ENCODE data around the gene GNB1L. TPM values are rescaled to one million over a fixed set of nuclear protein-coding genes. Genes with fewer than 3 reads are reported as not detected.

The GNB1L gene
- total RNA-seq, 1 experiment from 2014 or later, result 27.0 TPM

GRCh38 chr22:19796160-19796559 is 58.5 kb downstream of the GNB1L start:
- H3K4me3 ChIP-seq (ENCODE audit: low read length), result no peak overlapping the region
- no peak overlapping the region for H3K27ac ChIP-seq (ENCODE audit: low read length)
- no TSS peak for BruUV-seq (replicated peaks)
- no peak for ATAC-seq
- H3K79me2 ChIP-seq (ENCODE audit: low read length), result no peaks in the 10 kb centered on the region
- H3K9me3 ChIP-seq (ENCODE audit: low read length), result no peaks in the 10 kb centered on the region
- ChIA-PET POLR2A (ENCODE audit: unreplicated experiment) (no interaction called here), CTCF (no interaction called here)
- H2AFZ ChIP-seq (ENCODE audit: low read length), result no peak overlapping the region
- intact Hi-C loops (cut with micrococcal nuclease), result no loop called here
- no peak for TF ChIP-seq CTCF (conservative IDR thresholded peaks at IDR 0.05; ENCODE audit: low read depth, low read length)
- no peak for TF ChIP-seq EZH2 (IDR thresholded peaks at IDR 0.05; ENCODE audit: low read length, unreplicated experiment)
- TF ChIP-seq EZH2phosphoT487 (IDR thresholded peaks at IDR 0.05; ENCODE audit: borderline replicate concordance, low read length), result no peak
- H3K36me3 ChIP-seq (ENCODE audit: low read depth, low read length), result no peaks in the 10 kb centered on the region
- H3K4me2 ChIP-seq (ENCODE audit: low read length), result no peak overlapping the region
- no peaks in the 10 kb centered on the region for H3F3A ChIP-seq (ENCODE audit: low read length, unreplicated experiment)
- no peak for DNase-seq
- no peak overlapping the region for H3K9ac ChIP-seq (ENCODE audit: low read length)
- no peaks in the 10 kb centered on the region for H3K9me2 ChIP-seq (replicated peaks; ENCODE audit: low read length)
- no peaks in the 10 kb centered on the region for H4K20me1 ChIP-seq (ENCODE audit: low read length)
- H3K27me3 ChIP-seq (ENCODE audit: low read length), result no peaks in the 10 kb centered on the region
- no peaks in the 10 kb centered on the region for H3K4me1 ChIP-seq (ENCODE audit: insufficient read depth, low read length)

DNA sequence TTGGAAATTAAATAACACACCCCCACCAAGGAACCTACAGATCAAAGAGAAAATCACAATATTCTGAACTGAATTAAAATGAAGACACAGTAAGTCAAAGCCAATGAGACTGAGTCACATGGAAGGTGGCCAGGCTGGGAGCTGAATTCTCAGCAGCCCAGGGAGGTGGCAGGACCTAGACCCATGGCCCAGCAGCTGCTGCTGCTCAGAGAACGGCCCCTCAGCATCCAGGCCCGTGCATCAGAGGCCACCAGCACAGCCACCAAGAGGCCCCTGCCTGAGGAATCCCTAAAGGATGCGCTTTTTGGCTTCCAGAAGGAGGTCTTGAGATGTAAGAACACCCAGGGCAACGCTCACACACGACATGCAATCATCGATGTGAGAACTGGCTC is 59.1 kb downstream of the GNB1L start:
- intact Hi-C loops (cut with micrococcal nuclease), result no loop called here
- H3K9me3 ChIP-seq (ENCODE audit: low read length), result no peaks in the 10 kb centered on the region
- ATAC-seq (no peak), DNase-seq (no peak)
- no peak overlapping the region for H2AFZ ChIP-seq (ENCODE audit: low read length)
- H3K4me2 ChIP-seq (ENCODE audit: low read length), result no peak overlapping the region
- no peaks in the 10 kb centered on the region for H3F3A ChIP-seq (ENCODE audit: low read length, unreplicated experiment)
- no peaks in the 10 kb centered on the region for H3K36me3 ChIP-seq (ENCODE audit: low read depth, low read length)
- no peak overlapping the region for H3K4me3 ChIP-seq (ENCODE audit: low read length)
- no peaks in the 10 kb centered on the region for H3K9me2 ChIP-seq (replicated peaks; ENCODE audit: low read length)
- H3K27me3 ChIP-seq (ENCODE audit: low read length), result no peaks in the 10 kb centered on the region
- no TSS peak for BruUV-seq (replicated peaks)
- H3K79me2 ChIP-seq (ENCODE audit: low read length), result no peaks in the 10 kb centered on the region
- TF ChIP-seq EZH2phosphoT487 (IDR thresholded peaks at IDR 0.05; ENCODE audit: borderline replicate concordance, low read length), result no peak
- TF ChIP-seq CTCF (conservative IDR thresholded peaks at IDR 0.05; ENCODE audit: low read depth, low read length), result no peak
- no peak for TF ChIP-seq EZH2 (IDR thresholded peaks at IDR 0.05; ENCODE audit: low read length, unreplicated experiment)
- H4K20me1 ChIP-seq (ENCODE audit: low read length), result no peaks in the 10 kb centered on the region
- H3K4me1 ChIP-seq (ENCODE audit: insufficient read depth, low read length), result no peaks in the 10 kb centered on the region
- CTCF ChIA-PET, result no interaction called here
- H3K9ac ChIP-seq (ENCODE audit: low read length), result no peak overlapping the region
- POLR2A ChIA-PET (ENCODE audit: unreplicated experiment), result no interaction called here
- no peak overlapping the region for H3K27ac ChIP-seq (ENCODE audit: low read length)

GRCh38 chr22:19793661-19794310 is 60.9 kb downstream of the GNB1L start:
- no peaks in the 10 kb centered on the region for H4K20me1 ChIP-seq (ENCODE audit: low read length)
- DNase-seq, result no peak
- H2AFZ ChIP-seq (ENCODE audit: low read length), result no peak overlapping the region
- BruUV-seq (replicated peaks), result no TSS peak
- intact Hi-C loops (cut with micrococcal nuclease), result no loop called here
- H3K4me2 ChIP-seq (ENCODE audit: low read length), result no peak overlapping the region
- no peaks in the 10 kb centered on the region for H3K79me2 ChIP-seq (ENCODE audit: low read length)
- POLR2A ChIA-PET (ENCODE audit: unreplicated experiment), result no interaction called here
- no peaks in the 10 kb centered on the region for H3F3A ChIP-seq (ENCODE audit: low read length, unreplicated experiment)
- H3K27me3 ChIP-seq (ENCODE audit: low read length), result no peaks in the 10 kb centered on the region
- no peak overlapping the region for H3K4me3 ChIP-seq (ENCODE audit: low read length)
- no peak overlapping the region for H3K27ac ChIP-seq (ENCODE audit: low read length)
- H3K9ac ChIP-seq (ENCODE audit: low read length), result no peak overlapping the region
- CTCF ChIA-PET, result no interaction called here
- no peak for ATAC-seq
- no peaks in the 10 kb centered on the region for H3K4me1 ChIP-seq (ENCODE audit: insufficient read depth, low read length)
- TF ChIP-seq CTCF (conservative IDR thresholded peaks at IDR 0.05; ENCODE audit: low read depth, low read length) (no peak), EZH2 (IDR thresholded peaks at IDR 0.05; ENCODE audit: low read length, unreplicated experiment) (no peak), EZH2phosphoT487 (IDR thresholded peaks at IDR 0.05; ENCODE audit: borderline replicate concordance, low read length) (no peak)
- H3K9me2 ChIP-seq (replicated peaks; ENCODE audit: low read length), result no peaks in the 10 kb centered on the region
- no peaks in the 10 kb centered on the region for H3K9me3 ChIP-seq (ENCODE audit: low read length)
- H3K36me3 ChIP-seq (ENCODE audit: low read depth, low read length), result no peaks in the 10 kb centered on the region
